GM19351 (cell line): Measurements from ENCODE around the gene ERCC6L2.

Source experiments
- ATAC-seq: cut with Tn5 transposase; IDR thresholded peaks from one replicate; pipeline ENCODE4 v1.9.1; 2021; ENCODE audit warnings: mild to moderate bottlenecking, moderate library complexity; ENCODE audit not compliant: unreplicated experiment

ERCC6L2 gene

GRCh38 chr9:95857896-95858295 lies 17.6 kb upstream of the ERCC6L2 start:
- ATAC-seq, result peak; percentile 65

GRCh38 chr9:95862343-95862742 lies 13.1 kb upstream of the ERCC6L2 start:
- ATAC-seq, result no peak

GRCh38 chr9:95864852-95865580 lies 10.5 kb upstream of the ERCC6L2 start:
- no peak for ATAC-seq

GRCh38 chr9:95870352-95870751 lies 5.1 kb upstream of the ERCC6L2 start:
- ATAC-seq, result no peak

GRCh38 chr9:95870906-95871305 lies 4.6 kb upstream of the ERCC6L2 start:
- ATAC-seq, result no peak

- no peak for ATAC-seq
Measured at GRCh38 chr9:95874303-95874988, 1.0 kb upstream of the ERCC6L2 start.

GRCh38 chr9:95874989-95875304 lies 544 bp upstream of the ERCC6L2 start:
- ATAC-seq, result peak; percentile 39

GRCh38 chr9:95876138-95876444 lies 600 bp downstream of the ERCC6L2 start:
- peak; percentile 13 for ATAC-seq

GRCh38 chr9:95876595-95876994 lies 1.1 kb downstream of the ERCC6L2 start:
- ATAC-seq, result no peak

- ATAC-seq, result no peak
Measured at GRCh38 chr9:95877984-95878383, 2.5 kb downstream of the ERCC6L2 start.

GRCh38 chr9:95879591-95879990 lies 4.1 kb downstream of the ERCC6L2 start:
- ATAC-seq, result no peak

GRCh38 chr9:95880021-95880690 lies 4.7 kb downstream of the ERCC6L2 start:
- no peak for ATAC-seq

- no peak for ATAC-seq
Measured at GRCh38 chr9:95887926-95888497, 12.5 kb downstream of the ERCC6L2 start.

GRCh38 chr9:95890594-95890993 lies 15.1 kb downstream of the ERCC6L2 start:
- ATAC-seq, result no peak

GRCh38 chr9:95891067-95891671 lies 15.7 kb downstream of the ERCC6L2 start:
- ATAC-seq, result no peak

- no peak for ATAC-seq
Measured at GRCh38 chr9:95892690-95893089, 17.2 kb downstream of the ERCC6L2 start.

- no peak for ATAC-seq
Measured at GRCh38 chr9:95896580-95896979, 21.1 kb downstream of the ERCC6L2 start.

- ATAC-seq, result no peak
Measured at GRCh38 chr9:95901506-95901905, 26.0 kb downstream of the ERCC6L2 start.

GRCh38 chr9:95903398-95903797 lies 27.9 kb downstream of the ERCC6L2 start:
- ATAC-seq, result no peak

- ATAC-seq, result no peak
Measured at GRCh38 chr9:95907794-95908193, 32.3 kb downstream of the ERCC6L2 start.

GRCh38 chr9:95910023-95910707 lies 34.7 kb downstream of the ERCC6L2 start:
- ATAC-seq, result no peak
